Keratinocyte (primary cell): ENCODE measurements around the gene ADGRL3. TPM values are rescaled to one million over a fixed set of nuclear protein-coding genes. Genes with fewer than 3 reads are reported as not detected.

Experiments used
- DNase-seq: peaks from one replicate; pipeline ENCODE4 v3.0.0-alpha.2; 2011; ENCODE audit warnings: low read depth, missing footprints, low spot score
- FAIRE-seq: peaks from 2 replicates; lab custom pipeline; 2011; peaks lifted over from hg19 to GRCh38; lab: Jason Lieb, UNC
- H2AFZ ChIP-seq: 2 replicates; pipeline ENCODE4 v1.6.0; 2012; ENCODE audit warnings: low read length, control low read depth, inconsistent platforms; ENCODE audit not compliant: control insufficient read depth
- H3K27ac ChIP-seq: 2 replicates; pipeline ENCODE4 v1.5.1; 2011; ENCODE audit warnings: low read length; ENCODE audit not compliant: control insufficient read depth, insufficient read depth
- H3K27me3 ChIP-seq: 3 replicates; pipeline ENCODE4 v1.6.0; 2011; ENCODE audit warnings: low read length; ENCODE audit not compliant: control insufficient read depth, insufficient read depth; ENCODE audit errors: extremely low read depth
- H3K36me3 ChIP-seq, 2 experiments: 2 replicates in 1 of 2; 3 replicates in 1 of 2; pipeline ENCODE4 v1.5.1; 2011; ENCODE audit warnings: low read length in 2 of 2, mild to moderate bottlenecking in 1 of 2; ENCODE audit not compliant: control insufficient read depth in 2 of 2, insufficient read depth in 2 of 2; ENCODE audit errors: extremely low read depth in 1 of 2
- H3K4me1 ChIP-seq: 3 replicates; pipeline ENCODE4 v1.5.1; 2011; ENCODE audit warnings: low read length; ENCODE audit not compliant: control insufficient read depth, insufficient read depth; ENCODE audit errors: extremely low read depth
- H3K4me2 ChIP-seq: 3 replicates; pipeline ENCODE4 v1.6.0; 2011; ENCODE audit warnings: low read depth, low read length; ENCODE audit not compliant: control insufficient read depth, insufficient read depth; ENCODE audit errors: extremely low read depth
- H3K4me3 ChIP-seq, 3 experiments: fragments of 200-600 bp in 1 of 3; sonication (generic) in 1 of 3; 2 replicates in 2 of 3; 3 replicates in 1 of 3; pipeline ENCODE4 v1.5.1; 2011 to 2016; ENCODE audit warnings: low read length in 3 of 3, mild to moderate bottlenecking in 3 of 3, control low read depth in 2 of 3, inconsistent platforms in 1 of 3, low read depth in 1 of 3, mixed read lengths in 1 of 3, mixed run types in 1 of 3, moderate library complexity in 1 of 3; ENCODE audit not compliant: control insufficient read depth in 2 of 3, insufficient read depth in 2 of 3; ENCODE audit errors: extremely low read depth in 1 of 3
- H3K79me2 ChIP-seq: 2 replicates; pipeline ENCODE4 v1.6.0; 2012; ENCODE audit warnings: low read length; ENCODE audit not compliant: control insufficient read depth, insufficient read depth
- H3K9ac ChIP-seq: 3 replicates; pipeline ENCODE4 v1.6.0; 2011; ENCODE audit warnings: low read length; ENCODE audit not compliant: control insufficient read depth, insufficient read depth; ENCODE audit errors: extremely low read depth
- H3K9me1 ChIP-seq: 3 replicates; pipeline ENCODE4 v1.6.0; 2011; ENCODE audit warnings: low read length; ENCODE audit not compliant: control insufficient read depth, insufficient read depth; ENCODE audit errors: extremely low read depth
- H3K9me3 ChIP-seq: 2 replicates; pipeline ENCODE4 v1.5.1; 2012; ENCODE audit warnings: low read depth, low read length; ENCODE audit not compliant: control insufficient read depth
- H4K20me1 ChIP-seq: 3 replicates; pipeline ENCODE4 v1.6.0; 2011; ENCODE audit warnings: low read length; ENCODE audit not compliant: control insufficient read depth, insufficient read depth; ENCODE audit errors: extremely low read depth
- CTCF ChIP-seq, 3 experiments: IDR thresholded peaks in 1 of 3; conservative IDR thresholded peaks in 1 of 3; optimal IDR thresholded peaks in 1 of 3; 2 replicates in 2 of 3; 3 replicates in 1 of 3; pipeline versions ENCODE3 to v1.5.1; 2011; ENCODE audit warnings: low read length in 3 of 3, mild to moderate bottlenecking in 3 of 3, moderate library complexity in 2 of 3, control low read depth in 1 of 3, inconsistent platforms in 1 of 3; ENCODE audit not compliant: insufficient read depth in 2 of 3; ENCODE audit errors: extremely low read depth in 1 of 3
- EZH2 ChIP-seq: IDR thresholded peaks from one replicate; pipeline ENCODE4 v1.6.1; 2012; ENCODE audit warnings: inconsistent platforms, mild to moderate bottlenecking, low read length, moderate library complexity
- dilution Hi-C: fragments of 300-500 bp; cut with MboI; formaldehyde crosslinking; loops from one replicate; pipeline ENCODE4 v1.7.0; 2020; ENCODE audit warnings: low sequenced_read_pairs; ENCODE audit not compliant: extremely low pct_ligation_motif_present
- polyA plus RNA-seq, 5 experiments: library from polyadenylated mRNA; depleted of rRNA in 3 of 5; stranded (reverse) in 3 of 5; stranded (forward) in 1 of 5; unstranded in 1 of 5; fragments of >200 nt; gene quantifications; 1 replicate in 1 of 5; 2 replicates in 3 of 5; 3 replicates in 1 of 5; pipeline versions ENCODE4 v1.2.1 to v1.2.3, GENCODE V29; 2011 to 2012; ENCODE audit warnings: missing spikeins in 2 of 5, low read depth in 1 of 5, low replicate concordance in 1 of 5

ADGRL3 gene
- polyA plus RNA-seq, 1 donor (not counting 4 experiments of a cell fraction or from before 2014, with no cell fraction given): 0.18 TPM

DNA sequence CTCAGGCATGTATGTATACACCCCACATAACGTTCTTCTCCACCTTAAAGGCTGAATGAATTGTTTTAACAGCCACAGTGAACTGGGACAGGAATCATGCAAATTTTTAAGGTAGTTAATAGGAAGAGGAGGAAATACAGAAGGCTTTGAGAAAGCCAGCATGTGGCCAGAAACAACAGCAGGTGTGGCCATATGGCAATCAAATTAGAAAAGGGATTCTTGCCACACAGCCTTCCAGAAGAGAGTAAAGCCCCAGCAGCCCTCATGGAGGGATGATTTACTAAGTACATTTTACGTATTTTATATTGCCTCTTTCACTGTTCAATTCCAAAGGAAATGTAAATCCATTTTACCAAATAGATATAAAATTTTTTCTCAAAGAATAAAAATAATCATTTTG is 792.2 kb downstream of the ADGRL3 start:
- dilution Hi-C loops: no loop called here
- Histone ChIP-seq H3K9me1 (no peaks in the 10 kb centered on the region), H3K4me3 (no peak overlapping the region), H4K20me1 (no peaks in the 10 kb centered on the region), H3K4me1 (no peaks in the 10 kb centered on the region), H3K9ac (no peak overlapping the region), H3K9me3 (no peaks in the 10 kb centered on the region), H3K27ac (no peak overlapping the region), H3K27me3 (no peaks in the 10 kb centered on the region), H2AFZ (no peak overlapping the region), H3K36me3 (no peaks in the 10 kb centered on the region), H3K79me2 (no peaks in the 10 kb centered on the region), H3K4me2 (no peak overlapping the region)
- DNase-seq: no peak
- no peak for TF ChIP-seq EZH2
- TF ChIP-seq CTCF (optimal IDR thresholded peaks at IDR 0.05 in 1 of 3, IDR thresholded peaks at IDR 0.05 in 1 of 3, conservative IDR thresholded peaks at IDR 0.05 in 1 of 3; ENCODE audit: extremely low read depth in 1 of 3, insufficient read depth in 2 of 3, low read length in 3 of 3): no peak
- FAIRE-seq: no peak

- DNase-seq (no peak), FAIRE-seq (no peak)
- H3K9me1 ChIP-seq: no peaks in the 10 kb centered on the region
These were observed 793.9 kb downstream of the ADGRL3 start for GRCh38 chr4:61994036-61994435.

More at GRCh38 chr4:61994036-61994435, 793.9 kb downstream of the ADGRL3 start:
- Histone ChIP-seq H3K79me2 (no peaks in the 10 kb centered on the region), H3K4me2 (no peak overlapping the region), H4K20me1 (no peaks in the 10 kb centered on the region), H3K27ac (no peak overlapping the region), H3K27me3 (no peaks in the 10 kb centered on the region), H3K9ac (no peak overlapping the region), H3K36me3 (no peaks in the 10 kb centered on the region), H3K4me3 (no peak overlapping the region), H2AFZ (no peak overlapping the region), H3K4me1 (no peaks in the 10 kb centered on the region), H3K9me3 (no peaks in the 10 kb centered on the region)
- dilution Hi-C loops: no loop called here
- TF ChIP-seq EZH2 (no peak), CTCF (optimal IDR thresholded peaks at IDR 0.05 in 1 of 3, IDR thresholded peaks at IDR 0.05 in 1 of 3, conservative IDR thresholded peaks at IDR 0.05 in 1 of 3; ENCODE audit: extremely low read depth in 1 of 3, insufficient read depth in 2 of 3, low read length in 3 of 3) (no peak)
